GM21619 (cell line): ENCODE measurements around the gene HM13.
"Not testable (repeated sequence)": the region's sequence is repeated elsewhere in the genome, so short reads cannot be mapped to it uniquely, and the experiment has no call there.

Experiments used
- ATAC-seq: cut with Tn5 transposase; IDR thresholded peaks from one replicate; pipeline ENCODE4 v1.9.1; 2021; ENCODE audit not compliant: unreplicated experiment

The HM13 gene, protein sequence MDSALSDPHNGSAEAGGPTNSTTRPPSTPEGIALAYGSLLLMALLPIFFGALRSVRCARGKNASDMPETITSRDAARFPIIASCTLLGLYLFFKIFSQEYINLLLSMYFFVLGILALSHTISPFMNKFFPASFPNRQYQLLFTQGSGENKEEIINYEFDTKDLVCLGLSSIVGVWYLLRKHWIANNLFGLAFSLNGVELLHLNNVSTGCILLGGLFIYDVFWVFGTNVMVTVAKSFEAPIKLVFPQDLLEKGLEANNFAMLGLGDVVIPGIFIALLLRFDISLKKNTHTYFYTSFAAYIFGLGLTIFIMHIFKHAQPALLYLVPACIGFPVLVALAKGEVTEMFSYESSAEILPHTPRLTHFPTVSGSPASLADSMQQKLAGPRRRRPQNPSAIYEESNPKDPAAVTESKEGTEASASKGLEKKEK

DNA sequence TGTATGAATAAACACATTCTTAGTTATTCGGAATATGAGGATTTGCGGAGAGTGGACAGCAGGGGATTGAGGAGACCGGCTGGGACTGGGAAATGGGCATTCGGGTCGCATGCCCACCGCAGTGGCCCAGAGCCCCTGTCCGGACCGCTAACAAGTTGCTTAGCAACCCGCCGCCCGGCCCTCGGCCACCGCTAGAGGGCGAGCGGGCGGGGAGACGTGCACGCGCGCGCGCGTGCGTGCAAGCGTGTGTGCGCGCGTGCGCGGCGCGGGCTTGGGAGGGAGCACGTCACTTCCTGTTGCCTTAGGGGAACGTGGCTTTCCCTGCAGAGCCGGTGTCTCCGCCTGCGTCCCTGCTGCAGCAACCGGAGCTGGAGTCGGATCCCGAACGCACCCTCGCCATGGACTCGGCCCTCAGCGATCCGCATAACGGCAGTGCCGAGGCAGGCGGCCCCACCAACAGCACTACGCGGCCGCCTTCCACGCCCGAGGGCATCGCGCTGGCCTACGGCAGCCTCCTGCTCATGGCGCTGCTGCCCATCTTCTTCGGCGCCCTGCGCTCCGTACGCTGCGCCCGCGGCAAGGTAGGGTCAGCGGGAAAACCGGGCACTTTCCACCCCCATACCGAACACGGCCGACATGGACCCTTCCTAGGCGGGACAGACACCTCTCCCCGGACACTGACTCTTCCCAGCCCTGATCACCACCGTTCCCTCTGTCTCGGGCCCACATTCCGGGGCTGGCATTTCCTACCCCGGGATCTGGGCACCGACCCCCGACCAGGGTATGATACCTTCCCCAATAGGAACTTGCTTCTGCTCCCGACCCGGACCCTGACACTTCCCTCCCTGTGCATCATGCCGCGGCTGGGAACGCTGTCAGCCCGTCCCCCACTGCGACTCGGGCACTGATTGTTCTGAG lies at the start of gene HM13:
TSS of gene HM13 (plus strand) at position 289 of the 918 bp plus-strand sequence. CDS start at position 399, 110 bp downstream.
- ATAC-seq, result peak; percentile 84

DNA sequence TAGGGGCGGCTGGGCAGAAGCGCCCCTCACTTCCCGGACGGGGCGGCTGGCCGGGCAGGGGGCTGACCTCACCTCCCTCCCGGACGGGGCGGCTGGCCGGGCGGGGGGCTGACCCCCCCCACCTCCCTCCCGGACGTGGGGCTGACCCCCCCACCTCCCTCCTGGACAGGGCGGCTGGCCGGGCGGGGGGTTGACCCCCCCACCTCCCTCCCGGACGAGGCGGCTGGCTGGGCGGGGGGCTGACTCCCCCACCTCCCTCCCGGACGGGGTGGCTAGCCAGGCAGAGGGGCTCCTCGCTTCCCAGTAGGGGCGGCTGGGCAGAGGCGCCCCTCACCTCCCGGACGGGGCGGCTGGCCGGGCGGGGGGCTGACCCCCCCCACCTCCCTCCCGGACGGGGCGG lies 43.3 kb upstream of the HM13 start:
- ATAC-seq, result not testable (repeated sequence)

DNA sequence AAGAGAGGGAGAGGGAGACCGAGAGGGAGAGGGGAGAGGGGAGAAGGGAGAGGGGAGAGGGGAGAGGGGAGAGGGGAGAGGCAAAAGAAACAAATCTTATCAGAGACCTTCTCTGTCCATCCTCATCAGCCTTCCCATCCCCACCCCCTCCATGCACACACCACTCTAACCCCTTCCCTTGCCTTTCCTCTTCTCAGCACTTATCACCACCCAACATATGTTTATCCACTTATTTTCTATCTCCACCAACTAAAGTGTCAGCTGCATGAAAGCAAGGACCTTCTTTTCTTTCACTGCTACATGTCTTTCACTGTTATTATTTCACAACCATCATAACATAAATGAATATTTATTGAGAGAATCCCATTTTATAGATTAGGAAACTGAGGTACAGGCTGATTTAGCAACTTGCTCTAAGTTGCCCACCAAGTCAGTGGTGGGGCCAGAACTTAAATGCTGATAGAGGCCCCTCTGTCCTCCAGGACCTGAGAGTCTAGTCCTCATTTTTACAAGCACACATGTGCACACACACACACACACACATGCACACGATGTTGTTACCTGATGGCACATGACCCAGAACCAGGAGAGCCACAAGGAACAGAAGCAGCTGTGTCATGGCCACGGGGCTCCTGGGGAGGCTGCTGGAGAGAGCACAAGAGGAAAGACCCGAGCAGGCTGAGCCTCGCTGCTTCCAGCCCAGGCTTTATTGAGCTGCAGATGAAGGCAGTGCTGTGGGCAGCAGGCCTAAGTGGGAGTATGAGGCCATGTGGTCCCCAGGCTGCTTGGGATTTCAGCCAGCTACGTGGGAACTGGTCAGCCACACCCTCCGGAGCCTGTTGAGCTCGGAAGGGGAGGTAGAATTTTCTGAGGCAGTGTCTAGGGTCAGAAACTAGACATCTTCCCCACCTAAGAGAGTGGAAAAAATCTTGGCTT lies 41.6 kb upstream of the HM13 start:
- no peak for ATAC-seq

DNA sequence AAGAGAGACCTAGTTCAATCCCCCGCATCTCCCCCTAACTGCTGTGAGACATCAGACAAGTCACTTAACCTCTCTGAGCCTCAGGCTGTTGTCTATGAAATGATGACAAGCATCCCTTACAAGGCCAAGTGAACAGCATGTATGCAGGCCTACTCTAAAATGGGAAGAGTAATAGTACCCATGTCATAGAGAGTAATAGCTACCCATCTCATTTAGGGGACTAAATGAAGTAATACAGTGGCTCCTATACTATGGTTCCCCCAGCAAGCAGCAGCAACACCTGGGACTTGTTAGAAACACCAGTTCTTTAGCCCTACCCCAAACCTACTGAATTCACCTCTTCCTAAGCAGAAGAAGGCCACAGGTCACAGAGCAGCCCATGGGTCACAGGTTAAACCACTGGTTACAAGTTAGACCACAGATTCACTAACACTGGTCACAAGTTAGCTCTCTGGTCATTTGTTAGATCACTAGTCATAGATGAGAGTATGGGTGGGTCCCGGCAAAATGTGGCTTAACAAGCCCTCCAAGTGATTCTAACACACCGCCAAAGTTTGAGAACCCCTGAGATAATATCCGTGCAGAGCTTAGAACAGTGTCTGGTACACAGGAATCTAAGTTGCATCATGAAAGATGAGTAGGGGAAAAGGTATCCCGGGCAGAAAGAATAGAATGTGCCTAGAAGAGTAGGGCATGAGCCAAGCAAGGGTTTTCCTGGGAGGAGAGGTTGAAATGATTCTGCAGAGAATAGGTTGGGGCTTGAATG lies 40.7 kb upstream of the HM13 start:
- peak; percentile 23 for ATAC-seq

DNA sequence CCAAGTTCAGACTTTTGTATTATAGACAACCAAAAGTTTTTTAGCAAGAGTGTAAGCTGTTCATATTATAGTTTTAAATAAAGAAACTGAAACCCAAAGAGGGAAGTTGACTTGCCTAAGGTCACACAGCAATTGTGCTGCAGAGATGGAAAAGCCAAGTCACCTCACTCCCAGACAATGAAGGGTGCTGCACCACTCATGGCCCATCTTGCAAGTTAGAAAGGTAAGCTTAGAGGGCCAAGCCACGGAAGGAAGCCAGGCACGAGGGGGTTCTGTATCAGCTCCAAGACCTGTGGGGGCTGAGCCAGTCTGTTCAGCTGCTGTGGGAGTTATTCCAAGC lies 40.2 kb upstream of the HM13 start:
- ATAC-seq, result peak; percentile 86

DNA sequence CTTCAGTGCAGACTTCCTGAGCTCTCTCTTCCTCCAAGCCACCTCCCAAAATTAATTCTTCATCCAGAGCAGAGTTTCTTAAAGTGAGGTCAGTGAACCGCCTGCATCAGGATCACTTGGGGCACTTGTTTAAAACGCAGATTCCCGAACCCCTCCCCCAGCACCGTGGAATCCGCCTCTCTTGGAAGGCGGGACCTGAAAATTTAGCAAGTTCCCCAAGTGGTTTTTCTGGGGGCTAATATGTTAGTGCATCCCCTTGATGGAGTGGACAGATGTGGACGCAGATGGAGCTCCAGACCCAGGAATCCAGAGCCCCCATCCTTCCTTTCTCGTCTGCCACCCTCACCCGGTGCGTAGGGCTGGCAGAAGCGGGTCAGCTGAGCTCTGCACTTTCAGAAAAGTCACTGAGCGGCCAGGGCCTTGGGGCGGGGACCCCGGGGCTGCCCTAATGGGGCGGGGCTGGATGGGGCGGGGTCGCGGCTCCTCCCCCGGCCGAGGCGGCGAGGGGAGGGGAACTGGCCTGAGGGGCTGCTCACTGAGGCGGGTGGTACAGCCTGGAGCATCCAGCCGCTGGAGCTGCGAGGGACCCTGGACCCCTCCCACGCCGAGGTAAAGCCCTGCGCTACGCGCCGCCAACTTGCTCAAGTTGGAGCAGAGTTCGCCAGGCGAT lies 39.3 kb upstream of the HM13 start, which contains the start of the genes DEFB124 and REM1:
TSS of gene DEFB124 (minus strand) at position 370 of the 670 bp plus-strand sequence. CDS start 2,114 bp downstream, outside the sequence.
TSS of gene REM1 (plus strand) at position 531 of the 670 bp plus-strand sequence. CDS start 1,158 bp downstream, outside the sequence.
- ATAC-seq, result no peak

DNA sequence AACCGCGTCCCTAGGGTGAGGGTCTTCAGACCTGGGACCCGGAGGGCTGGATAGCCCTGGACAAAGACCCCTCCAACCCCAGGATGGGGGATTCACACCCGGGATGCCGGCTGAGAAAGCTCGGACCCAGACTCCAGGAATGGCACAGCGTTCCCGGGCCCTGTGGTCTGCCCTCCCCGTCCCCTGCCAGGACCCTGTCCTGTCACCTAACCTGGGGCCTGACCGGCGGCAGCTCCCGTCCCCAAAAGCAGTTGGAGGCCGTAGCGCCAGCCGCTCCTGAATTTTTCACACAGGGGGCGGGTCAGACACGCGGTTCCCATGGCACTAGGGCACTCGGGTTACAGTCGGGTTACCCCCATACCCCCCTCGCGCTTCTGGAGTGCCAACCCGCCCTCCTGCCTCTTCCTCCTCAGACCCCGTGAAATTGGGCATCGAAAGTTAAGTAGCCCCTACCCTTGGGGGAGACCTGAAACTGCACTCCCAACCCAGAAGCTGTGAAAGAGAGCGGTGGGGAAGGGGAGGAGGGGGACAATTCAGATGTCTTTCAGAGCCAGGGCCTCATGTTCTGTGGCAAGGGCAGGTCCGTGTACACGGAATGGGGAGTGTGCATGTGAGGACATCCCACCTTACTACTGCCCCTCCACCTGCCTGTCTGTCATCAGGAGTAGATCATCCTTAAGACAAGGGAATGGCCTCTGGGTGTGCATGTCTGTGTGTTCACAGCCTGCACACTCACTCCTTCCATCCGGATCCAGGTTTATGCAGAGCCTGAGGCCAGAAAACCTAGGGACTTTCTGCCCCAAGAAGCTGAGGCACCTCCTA lies 38.6 kb upstream of the HM13 start:
- no peak for ATAC-seq

DNA sequence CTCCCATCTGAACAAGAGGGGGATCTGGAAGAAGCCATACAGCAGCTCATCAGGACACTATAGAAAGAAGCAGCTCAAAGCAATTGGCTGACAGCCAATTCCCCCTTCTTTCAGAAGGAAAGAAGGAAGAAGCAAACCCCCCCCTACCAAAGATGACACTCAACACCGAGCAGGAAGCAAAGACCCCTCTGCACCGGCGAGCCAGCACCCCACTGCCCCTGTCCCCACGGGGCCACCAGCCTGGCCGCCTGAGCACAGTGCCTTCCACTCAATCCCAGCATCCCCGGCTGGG lies 38.0 kb upstream of the HM13 start:
- ATAC-seq, result no peak

DNA sequence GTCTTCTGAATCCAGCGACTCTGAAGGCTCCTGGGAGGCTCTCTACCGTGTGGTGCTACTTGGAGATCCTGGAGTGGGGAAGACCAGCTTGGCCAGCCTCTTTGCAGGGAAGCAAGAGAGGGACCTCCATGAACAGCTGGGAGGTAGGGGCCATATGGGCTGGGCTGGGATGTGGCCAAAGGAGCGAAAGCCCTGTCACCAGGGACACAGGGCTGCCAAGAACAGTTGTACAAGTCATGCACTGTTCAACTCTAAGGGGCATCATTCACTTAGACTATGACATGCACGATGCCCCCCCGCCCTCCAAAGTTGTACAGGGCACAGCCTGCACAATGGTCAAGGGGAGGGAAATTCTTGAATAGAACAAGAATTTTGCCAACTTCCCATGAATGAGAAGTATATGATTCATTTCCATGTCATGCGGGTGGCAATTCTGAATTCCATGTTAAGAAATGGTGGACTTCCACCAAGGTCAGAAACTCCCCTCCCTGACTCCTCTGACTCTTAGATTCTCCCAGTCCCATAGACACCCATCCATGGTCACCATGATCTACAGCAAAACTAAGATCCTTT lies 37.5 kb upstream of the HM13 start:
- no peak for ATAC-seq

DNA sequence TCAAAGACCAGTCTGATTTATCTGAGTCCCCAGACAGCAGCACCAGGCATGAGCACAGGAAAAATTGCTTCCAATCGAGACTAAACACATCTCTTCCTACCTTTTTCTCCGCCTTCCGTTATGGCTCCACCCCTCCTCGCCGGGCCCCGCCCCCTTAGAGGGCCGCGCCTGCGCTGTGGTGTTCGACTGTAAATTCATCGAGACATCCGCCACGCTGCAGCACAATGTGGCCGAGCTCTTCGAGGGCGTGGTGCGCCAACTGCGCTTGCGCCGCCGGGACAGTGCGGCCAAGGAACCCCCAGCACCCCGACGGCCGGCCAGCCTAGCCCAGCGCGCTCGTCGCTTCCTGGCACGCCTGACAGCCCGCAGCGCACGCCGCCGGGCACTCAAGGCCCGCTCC lies 30.2 kb upstream of the HM13 start:
- no peak for ATAC-seq

DNA sequence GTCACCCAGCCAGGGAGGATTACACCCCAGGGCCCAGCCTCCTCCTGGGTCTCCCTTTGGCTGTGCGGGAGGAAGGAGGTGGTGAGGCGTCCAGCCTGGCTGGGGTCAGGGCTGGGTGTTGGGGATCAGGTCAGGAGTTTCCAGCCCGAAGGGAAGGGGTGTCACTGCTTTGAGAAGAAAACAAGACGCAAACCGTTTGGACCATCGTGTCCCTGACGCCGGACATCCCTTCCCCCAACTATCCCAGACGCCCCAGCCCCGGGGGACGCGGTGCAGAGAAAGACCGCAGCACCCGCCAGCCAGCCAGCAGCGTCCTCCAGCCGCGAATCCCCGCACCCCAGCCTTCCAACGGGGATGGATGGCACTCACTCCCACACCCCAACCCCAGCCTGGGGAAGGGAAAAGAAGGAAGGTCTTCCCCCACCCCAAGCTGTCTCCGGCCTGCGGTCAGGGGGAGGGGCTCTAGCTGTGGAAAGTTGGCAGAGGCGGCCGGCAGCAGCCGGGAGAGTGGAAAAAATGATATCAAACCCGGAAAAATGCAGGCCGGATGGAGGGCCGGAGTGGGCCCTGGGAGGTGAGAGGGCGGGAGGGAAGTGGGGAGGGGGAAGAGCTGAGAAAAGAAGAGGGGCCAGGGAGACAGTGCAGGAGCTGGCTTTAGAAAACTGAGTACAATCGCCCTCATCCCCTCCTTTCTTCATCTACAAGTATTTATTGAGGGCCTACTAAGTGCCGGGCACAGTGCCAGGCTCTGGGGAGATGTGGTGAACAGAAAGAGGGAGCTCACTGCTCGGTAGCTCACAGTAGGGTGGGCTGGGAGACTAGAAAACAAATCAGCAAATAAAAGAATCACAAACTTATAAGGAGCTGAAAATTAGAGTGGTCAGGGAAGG lies 28.5 kb upstream of the HM13 start:
- ATAC-seq, result no peak

DNA sequence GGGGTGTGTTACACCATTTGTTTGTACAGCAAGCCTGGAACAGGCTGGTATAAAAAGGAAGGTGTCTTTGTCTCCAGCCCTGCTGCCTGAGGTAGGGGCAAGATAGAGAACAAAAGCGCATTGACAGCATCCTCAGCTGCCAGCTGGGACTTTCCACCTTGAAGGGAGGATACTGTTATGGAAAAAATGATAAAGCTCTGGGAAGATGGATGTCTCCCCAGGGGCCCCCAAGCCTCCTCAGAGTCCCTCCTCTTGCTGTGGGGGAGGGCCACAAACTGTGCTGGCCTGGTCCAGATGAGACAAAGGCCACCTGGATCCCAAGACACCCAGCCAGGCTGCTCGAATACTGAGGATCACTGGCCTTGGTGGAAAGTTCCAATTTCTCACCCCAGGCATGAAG lies 26.1 kb upstream of the HM13 start:
- ATAC-seq, result no peak

DNA sequence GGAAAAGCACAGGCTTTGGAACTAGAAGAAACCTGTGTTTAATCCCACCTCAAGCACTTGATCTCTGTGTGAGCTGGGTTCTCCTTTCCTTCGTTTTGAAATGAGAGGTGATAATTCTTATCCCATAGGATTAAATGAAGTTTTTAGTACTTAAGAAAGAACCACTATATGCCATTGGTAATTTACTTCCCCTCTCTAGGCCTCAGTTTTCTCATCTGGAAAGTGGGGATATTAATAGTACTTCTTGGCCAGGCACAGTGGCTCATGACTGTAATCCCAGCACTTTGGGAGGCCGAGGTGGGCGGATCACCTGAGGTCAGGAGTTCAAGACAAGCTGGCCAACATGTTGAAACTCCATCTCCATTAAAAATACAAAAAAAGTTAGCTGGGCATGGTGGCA lies 25.1 kb upstream of the HM13 start:
- no peak for ATAC-seq

DNA sequence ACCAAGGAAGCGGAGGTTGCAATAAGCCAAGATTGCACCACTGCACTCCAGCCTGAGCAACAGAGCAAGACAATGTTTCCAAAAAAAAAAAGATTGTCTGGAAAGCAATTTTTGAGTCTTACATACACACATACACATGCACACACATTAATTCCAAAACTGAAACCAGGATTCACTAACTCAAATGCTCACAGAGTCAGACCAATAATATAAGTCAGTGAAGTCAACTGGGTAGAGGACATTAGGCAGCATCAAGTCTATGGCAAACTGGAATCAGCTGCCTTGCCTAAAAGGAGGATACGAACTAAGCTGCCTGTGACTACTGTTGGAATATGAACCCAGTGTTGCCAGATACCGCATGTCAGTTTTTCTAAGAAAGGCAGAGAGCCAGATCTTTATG lies 23.5 kb upstream of the HM13 start:
- no peak for ATAC-seq

DNA sequence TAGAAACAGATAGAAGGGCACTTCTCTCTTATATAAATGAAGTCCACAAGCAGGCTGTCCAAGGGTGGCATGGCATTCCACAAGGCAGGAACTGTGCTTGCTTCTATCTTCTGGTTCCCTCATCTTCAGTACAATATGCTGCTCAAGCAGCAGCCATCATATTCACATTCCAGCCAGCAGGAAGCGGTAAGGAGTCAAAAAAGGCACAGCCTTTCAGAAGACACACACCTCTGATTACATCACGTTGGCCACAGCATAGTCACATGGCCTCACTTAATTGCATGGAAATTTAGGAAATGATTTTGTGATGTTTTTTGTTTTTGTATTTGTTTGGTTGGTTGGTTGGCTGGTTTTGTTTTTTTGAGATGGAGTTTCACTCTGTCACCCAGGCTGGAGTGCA lies 20.1 kb upstream of the HM13 start:
- no peak for ATAC-seq

DNA sequence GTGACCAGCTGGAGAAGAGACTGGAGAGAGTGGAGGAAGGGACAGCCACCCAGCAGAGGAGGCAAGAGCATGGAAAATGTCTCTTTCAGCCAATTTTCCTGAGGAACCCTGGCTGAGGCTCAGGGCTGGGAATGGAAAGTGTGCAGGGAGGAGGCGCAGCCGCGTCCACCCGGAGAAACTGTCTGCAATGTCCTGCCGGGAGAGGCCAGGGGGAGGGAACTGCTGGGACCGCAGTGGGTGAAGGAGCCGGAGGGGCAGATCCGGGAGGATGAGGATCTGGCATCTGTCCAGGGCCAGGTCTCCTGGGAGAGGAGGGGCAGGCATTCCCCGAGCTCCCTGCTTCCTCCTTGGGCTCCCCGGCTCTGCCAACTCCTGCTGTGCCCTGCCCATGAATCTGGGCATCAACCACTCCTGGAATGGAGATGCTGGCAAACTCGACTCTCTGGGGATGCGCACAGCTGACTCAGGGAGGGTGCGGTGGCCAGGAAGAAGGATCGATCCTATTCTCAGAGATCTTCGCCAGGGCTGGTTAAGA lies 17.4 kb upstream of the HM13 start:
- ATAC-seq, result no peak

DNA sequence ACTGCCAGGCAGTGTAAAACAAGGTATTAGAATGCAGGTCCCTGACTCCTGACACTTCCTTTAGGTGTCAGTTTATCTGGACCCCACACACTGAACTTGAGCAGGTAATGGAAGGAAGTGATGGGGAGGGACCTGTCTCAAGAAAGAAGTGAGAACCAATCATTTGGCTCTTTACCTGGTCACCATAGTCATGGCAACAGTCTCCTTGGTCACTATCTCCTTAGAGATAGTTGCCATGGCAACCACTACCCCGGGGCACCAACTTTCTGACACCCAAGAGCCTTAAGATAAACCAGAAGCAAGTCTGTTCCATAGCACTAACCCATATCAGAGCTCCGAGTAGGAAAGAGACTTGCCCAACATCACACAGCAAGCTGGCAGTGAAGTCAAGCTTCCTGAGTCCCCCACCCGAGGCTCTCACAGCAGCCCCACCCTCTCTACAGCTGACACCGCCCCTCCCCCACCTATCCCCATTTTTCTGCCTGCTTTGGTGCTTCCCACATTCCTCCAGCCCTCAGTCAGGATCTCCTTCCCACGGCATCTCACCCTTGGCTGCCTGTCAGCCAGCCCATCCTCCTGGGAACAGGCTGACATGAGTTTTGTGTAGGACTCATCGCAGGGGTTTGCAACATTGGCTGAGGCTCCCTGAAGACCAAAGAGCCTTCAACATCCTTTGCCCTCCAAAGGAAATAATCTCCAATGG lies 16.3 kb upstream of the HM13 start:
- ATAC-seq, result no peak
